Measurements from ENCODE around the gene C2orf76. TPM values are rescaled to one million over a fixed set of nuclear protein-coding genes. Genes with fewer than 3 reads are reported as not detected.

C2orf76 gene
- polyA plus RNA-seq, 1 of the 3 experiments (the other 2 are of a cell fraction) = 6.0 TPM

GRCh38 chr2:119359774-119360173, 6.9 kb downstream of the C2orf76 start:
- H3K9ac ChIP-seq = no peak overlapping the region
- H2AFZ ChIP-seq (ENCODE audit: low read depth) = no peak overlapping the region
- H4K20me1 ChIP-seq (ENCODE audit: insufficient read depth) = no peaks in the 10 kb centered on the region
- POLR2A ChIA-PET = no interaction called here
- no peak overlapping the region for H3K4me3 ChIP-seq (ENCODE audit: low read depth in 2 of 2, low read length in 1 of 2)
- TF ChIP-seq POLR2AphosphoS5 (IDR thresholded peaks at IDR 0.05; ENCODE audit: low read depth, low read length) (no peak), GATA2 (CRISPR knock-in tag; IDR thresholded peaks at IDR 0.05) (no peak), SMC3 (IDR thresholded peaks at IDR 0.05; ENCODE audit: low read depth, low read length) (no peak), MEF2A (IDR thresholded peaks at IDR 0.05; ENCODE audit: borderline replicate concordance, low read depth) (no peak), NRF1 (IDR thresholded peaks at IDR 0.05; ENCODE audit: low read depth, low read length) (no peak), FOXJ3 (CRISPR knock-in tag; IDR thresholded peaks at IDR 0.05) (no peak), GABPA (IDR thresholded peaks at IDR 0.05; ENCODE audit: low read depth) (no peak), FOSL2 (IDR thresholded peaks at IDR 0.05; ENCODE audit: borderline replicate concordance, low read depth) (no peak), TEAD4 (IDR thresholded peaks at IDR 0.05; ENCODE audit: borderline replicate concordance, insufficient read depth) (no peak), RAD21 (IDR thresholded peaks at IDR 0.05; ENCODE audit: low read length) (no peak), MXI1 (IDR thresholded peaks at IDR 0.05; ENCODE audit: low read depth, low read length) (no peak)
- TF ChIP-seq, protein P1, sequence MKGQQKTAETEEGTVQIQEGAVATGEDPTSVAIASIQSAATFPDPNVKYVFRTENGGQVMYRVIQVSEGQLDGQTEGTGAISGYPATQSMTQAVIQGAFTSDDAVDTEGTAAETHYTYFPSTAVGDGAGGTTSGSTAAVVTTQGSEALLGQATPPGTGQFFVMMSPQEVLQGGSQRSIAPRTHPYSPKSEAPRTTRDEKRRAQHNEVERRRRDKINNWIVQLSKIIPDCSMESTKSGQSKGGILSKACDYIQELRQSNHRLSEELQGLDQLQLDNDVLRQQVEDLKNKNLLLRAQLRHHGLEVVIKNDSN (IDR thresholded peaks at IDR 0.05; ENCODE audit: borderline replicate concordance, low read depth) = no peak
- TF ChIP-seq, protein P2, sequence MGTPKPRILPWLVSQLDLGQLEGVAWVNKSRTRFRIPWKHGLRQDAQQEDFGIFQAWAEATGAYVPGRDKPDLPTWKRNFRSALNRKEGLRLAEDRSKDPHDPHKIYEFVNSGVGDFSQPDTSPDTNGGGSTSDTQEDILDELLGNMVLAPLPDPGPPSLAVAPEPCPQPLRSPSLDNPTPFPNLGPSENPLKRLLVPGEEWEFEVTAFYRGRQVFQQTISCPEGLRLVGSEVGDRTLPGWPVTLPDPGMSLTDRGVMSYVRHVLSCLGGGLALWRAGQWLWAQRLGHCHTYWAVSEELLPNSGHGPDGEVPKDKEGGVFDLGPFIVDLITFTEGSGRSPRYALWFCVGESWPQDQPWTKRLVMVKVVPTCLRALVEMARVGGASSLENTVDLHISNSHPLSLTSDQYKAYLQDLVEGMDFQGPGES (IDR thresholded peaks at IDR 0.05; ENCODE audit: low read depth, low read length) = no peak
- 92% methylated on average over 6 of the region's 6 CpGs for WGBS (ENCODE audit: low lambda C conversion rate)
- DNase-seq = no peak
- no peaks in the 10 kb centered on the region for H3K9me2 ChIP-seq
- H3F3A ChIP-seq (replicated peaks; ENCODE audit: insufficient read depth) = peaks cover under 1% of the 10 kb centered on the region
- H3K4me2 ChIP-seq = no peak overlapping the region
- no peak overlapping the region for H3K27ac ChIP-seq (ENCODE audit: low read depth in 2 of 2, low read length in 1 of 2)
- H3K9me3 ChIP-seq = no peaks in the 10 kb centered on the region
- peaks cover 0 to 4% of the 10 kb centered on the region in 2 experiments for H3K36me3 ChIP-seq (replicated peaks in 1 of 2; ENCODE audit: control insufficient read depth in 1 of 2, insufficient read depth in 2 of 2, low read length in 1 of 2)
- H3K4me1 ChIP-seq (ENCODE audit: control insufficient read depth in 1 of 2, insufficient read depth in 2 of 2, low read depth in 1 of 2, low read length in 1 of 2) = no peaks in the 10 kb centered on the region; a peak in 2 of 4 replicates
- CTCF ChIA-PET = interaction anchor here (1.6 kb wide), 1 partner anchor 9 kb away, joined by 3 read pairs; no protein-coding TSS in a partner anchor
- no peaks in the 10 kb centered on the region for H3K27me3 ChIP-seq (ENCODE audit: insufficient read depth)
- peaks cover 8% of the 10 kb centered on the region for H3K79me2 ChIP-seq (ENCODE audit: insufficient read depth)

- no peak overlapping the region for H3K4me2 ChIP-seq
- H2AFZ ChIP-seq (ENCODE audit: low read depth) = no peak overlapping the region
- no peaks in the 10 kb centered on the region for H3K4me1 ChIP-seq (ENCODE audit: control insufficient read depth in 1 of 2, insufficient read depth in 2 of 2, low read depth in 1 of 2, low read length in 1 of 2)
- no peaks in the 10 kb centered on the region for H3K9me3 ChIP-seq
- POLR2A ChIA-PET = no interaction called here
- no peaks in the 10 kb centered on the region for H3F3A ChIP-seq (replicated peaks; ENCODE audit: insufficient read depth)
- DNase-seq = no peak
- CTCF ChIA-PET = interaction anchor here (0.9 to 1.4 kb wide), 2 partner anchors 10 to 54 kb away, joined by 4 read pairs; no protein-coding TSS in a partner anchor
- WGBS (ENCODE audit: low lambda C conversion rate) = 83% methylated on average over 1 of the region's 1 CpG
- no peak overlapping the region for H3K27ac ChIP-seq (ENCODE audit: low read depth in 2 of 2, low read length in 1 of 2)
- no peaks in the 10 kb centered on the region for H4K20me1 ChIP-seq (ENCODE audit: insufficient read depth)
- no peak overlapping the region for H3K9ac ChIP-seq
- H3K36me3 ChIP-seq (replicated peaks in 1 of 2; ENCODE audit: control insufficient read depth in 1 of 2, insufficient read depth in 2 of 2, low read length in 1 of 2) = peaks cover 0 to 4% of the 10 kb centered on the region in 2 experiments
- H3K4me3 ChIP-seq (ENCODE audit: low read depth in 2 of 2, low read length in 1 of 2) = no peak overlapping the region
- H3K79me2 ChIP-seq (ENCODE audit: insufficient read depth) = no peaks in the 10 kb centered on the region
- H3K27me3 ChIP-seq (ENCODE audit: insufficient read depth) = no peaks in the 10 kb centered on the region
- no peaks in the 10 kb centered on the region for H3K9me2 ChIP-seq
- TF ChIP-seq, protein P3, sequence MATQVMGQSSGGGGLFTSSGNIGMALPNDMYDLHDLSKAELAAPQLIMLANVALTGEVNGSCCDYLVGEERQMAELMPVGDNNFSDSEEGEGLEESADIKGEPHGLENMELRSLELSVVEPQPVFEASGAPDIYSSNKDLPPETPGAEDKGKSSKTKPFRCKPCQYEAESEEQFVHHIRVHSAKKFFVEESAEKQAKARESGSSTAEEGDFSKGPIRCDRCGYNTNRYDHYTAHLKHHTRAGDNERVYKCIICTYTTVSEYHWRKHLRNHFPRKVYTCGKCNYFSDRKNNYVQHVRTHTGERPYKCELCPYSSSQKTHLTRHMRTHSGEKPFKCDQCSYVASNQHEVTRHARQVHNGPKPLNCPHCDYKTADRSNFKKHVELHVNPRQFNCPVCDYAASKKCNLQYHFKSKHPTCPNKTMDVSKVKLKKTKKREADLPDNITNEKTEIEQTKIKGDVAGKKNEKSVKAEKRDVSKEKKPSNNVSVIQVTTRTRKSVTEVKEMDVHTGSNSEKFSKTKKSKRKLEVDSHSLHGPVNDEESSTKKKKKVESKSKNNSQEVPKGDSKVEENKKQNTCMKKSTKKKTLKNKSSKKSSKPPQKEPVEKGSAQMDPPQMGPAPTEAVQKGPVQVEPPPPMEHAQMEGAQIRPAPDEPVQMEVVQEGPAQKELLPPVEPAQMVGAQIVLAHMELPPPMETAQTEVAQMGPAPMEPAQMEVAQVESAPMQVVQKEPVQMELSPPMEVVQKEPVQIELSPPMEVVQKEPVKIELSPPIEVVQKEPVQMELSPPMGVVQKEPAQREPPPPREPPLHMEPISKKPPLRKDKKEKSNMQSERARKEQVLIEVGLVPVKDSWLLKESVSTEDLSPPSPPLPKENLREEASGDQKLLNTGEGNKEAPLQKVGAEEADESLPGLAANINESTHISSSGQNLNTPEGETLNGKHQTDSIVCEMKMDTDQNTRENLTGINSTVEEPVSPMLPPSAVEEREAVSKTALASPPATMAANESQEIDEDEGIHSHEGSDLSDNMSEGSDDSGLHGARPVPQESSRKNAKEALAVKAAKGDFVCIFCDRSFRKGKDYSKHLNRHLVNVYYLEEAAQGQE (IDR thresholded peaks at IDR 0.05; ENCODE audit: low read depth, low read length) = no peak
- no peak for TF ChIP-seq ZBTB33 (IDR thresholded peaks at IDR 0.05; ENCODE audit: borderline replicate concordance, low read depth)
- TF ChIP-seq FOXM1 (IDR thresholded peaks at IDR 0.05; ENCODE audit: low read depth) = no peak
- no peak for TF ChIP-seq NFIC (IDR thresholded peaks at IDR 0.05; ENCODE audit: borderline replicate concordance)
- TF ChIP-seq, protein P4, sequence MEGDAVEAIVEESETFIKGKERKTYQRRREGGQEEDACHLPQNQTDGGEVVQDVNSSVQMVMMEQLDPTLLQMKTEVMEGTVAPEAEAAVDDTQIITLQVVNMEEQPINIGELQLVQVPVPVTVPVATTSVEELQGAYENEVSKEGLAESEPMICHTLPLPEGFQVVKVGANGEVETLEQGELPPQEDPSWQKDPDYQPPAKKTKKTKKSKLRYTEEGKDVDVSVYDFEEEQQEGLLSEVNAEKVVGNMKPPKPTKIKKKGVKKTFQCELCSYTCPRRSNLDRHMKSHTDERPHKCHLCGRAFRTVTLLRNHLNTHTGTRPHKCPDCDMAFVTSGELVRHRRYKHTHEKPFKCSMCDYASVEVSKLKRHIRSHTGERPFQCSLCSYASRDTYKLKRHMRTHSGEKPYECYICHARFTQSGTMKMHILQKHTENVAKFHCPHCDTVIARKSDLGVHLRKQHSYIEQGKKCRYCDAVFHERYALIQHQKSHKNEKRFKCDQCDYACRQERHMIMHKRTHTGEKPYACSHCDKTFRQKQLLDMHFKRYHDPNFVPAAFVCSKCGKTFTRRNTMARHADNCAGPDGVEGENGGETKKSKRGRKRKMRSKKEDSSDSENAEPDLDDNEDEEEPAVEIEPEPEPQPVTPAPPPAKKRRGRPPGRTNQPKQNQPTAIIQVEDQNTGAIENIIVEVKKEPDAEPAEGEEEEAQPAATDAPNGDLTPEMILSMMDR (IDR thresholded peaks at IDR 0.05) = no peak
- no peak for TF ChIP-seq YY1 (IDR thresholded peaks at IDR 0.05; ENCODE audit: low read depth)
- no peak for TF ChIP-seq GATA2 (CRISPR knock-in tag; IDR thresholded peaks at IDR 0.05)
- TF ChIP-seq POLR2AphosphoS5 (IDR thresholded peaks at IDR 0.05; ENCODE audit: low read depth, low read length) = no peak
- TF ChIP-seq RFX5 (IDR thresholded peaks at IDR 0.05; ENCODE audit: low read length) = no peak
These were observed 11.8 kb downstream of the C2orf76 start for GRCh38 chr2:119354860-119355259.
